Aorta (tissue), 5 donors: ENCODE measurements around the gene IPO13. TPM values are rescaled to one million over a fixed set of nuclear protein-coding genes. Genes with fewer than 3 reads are reported as not detected.

Experiments used
- ATAC-seq: fragments of 200-7000 bp; cut with Tn5 transposase; one replicate; pipeline ENCODE4 v1.9.1; 2022; ENCODE audit warnings: moderate library complexity; ENCODE audit not compliant: low FRiP score
- DNase-seq, 2 donors: peaks; one replicate each; pipeline ENCODE4 v3.0.0-alpha.2; 2020
- H3K27ac ChIP-seq, 2 donors: one replicate each; pipeline ENCODE4 v1.5.1; 2013; ENCODE audit warnings: low read length in 2 of 2, mild to moderate bottlenecking in 2 of 2, moderate library complexity in 2 of 2, control low read depth in 1 of 2, inconsistent platforms in 1 of 2, low read depth in 1 of 2
- H3K27me3 ChIP-seq, 2 donors: one replicate each; pipeline ENCODE4 v1.6.1; 2013; ENCODE audit warnings: control low read depth in 1 of 2, low read length in 1 of 2, mild to moderate bottlenecking in 1 of 2, moderate library complexity in 1 of 2; ENCODE audit not compliant: insufficient read depth in 2 of 2, control insufficient read depth in 1 of 2
- H3K36me3 ChIP-seq, 2 donors: one replicate each; pipeline ENCODE4 v1.6.1; 2013; ENCODE audit warnings: control low read depth in 1 of 2, low read length in 1 of 2, mild to moderate bottlenecking in 1 of 2; ENCODE audit not compliant: insufficient read depth in 2 of 2, control insufficient read depth in 1 of 2
- H3K4me1 ChIP-seq, 2 donors: one replicate each; pipeline ENCODE4 v1.6.1; 2013; ENCODE audit warnings: low read length in 2 of 2, control low read depth in 1 of 2, mild to moderate bottlenecking in 1 of 2, moderate library complexity in 1 of 2; ENCODE audit not compliant: insufficient read depth in 2 of 2, control insufficient read depth in 1 of 2
- H3K4me3 ChIP-seq, 2 donors: one replicate each; pipeline ENCODE4 v1.5.1; 2013; ENCODE audit warnings: low read length in 2 of 2, control low read depth in 1 of 2, mild to moderate bottlenecking in 1 of 2
- H3K9me3 ChIP-seq: one replicate; pipeline ENCODE4 v1.6.1; 2013; ENCODE audit warnings: mild to moderate bottlenecking, low read length; ENCODE audit not compliant: control insufficient read depth
- WGBS, 2 donors: extraction: QIAGEN DNeasy Blood & Tissue Kit; methylation state at CpG; one replicate each; pipeline ENCODE4 v1.1.7; 2013; 5-methylcytosine and 5-hydroxymethylcytosine counted together
- intact Hi-C, 2 donors: fragments of 100-400 bp; cut with DNase I; formaldehyde crosslinking; loops; one replicate each; pipeline versions ENCODE4 v1.14.2 to v1.15.0; 2022
- polyA plus RNA-seq, 2 donors: library from polyadenylated mRNA; stranded (reverse); fragments of 200-250 nt; gene quantifications; one replicate each; pipeline ENCODE4 v1.2.3, GENCODE V29; 2013
- total RNA-seq, 2 donors: library from RNA; stranded (reverse); fragmentation: NEBNext Ultra II Directional; extraction: Animal tissue kit (Norgen Biotek cat#: 25700); gene quantifications; one replicate each; pipeline ENCODE4 v1.2.1, GENCODE V29; 2021
- donor health status: healthy with polysubstance abuse.
- donor health status: Bipolar disorder and iron deficiency.
- donor health status: DM: no; HTN: no; CAD: no.
- donor health status: DM: no; HTN: no; CAD: no.
- donor health status: DM: yes; HTN: yes; CAD: no.

IPO13 gene
- total and polyA plus RNA-seq, 4 donors, result 9.8 to 29.2 (median 20.9) TPM

- no peaks in the 10 kb centered on the region for H3K9me3 ChIP-seq
- no peaks in the 10 kb centered on the region for H3K4me1 ChIP-seq
- H3K36me3 ChIP-seq, result no peaks in the 10 kb centered on the region
- peak; percentile 23 for ATAC-seq
- no peaks in the 10 kb centered on the region for H3K27me3 ChIP-seq
- 1 to 2% methylated on average over 36 to 42 of the region's 42 CpGs for WGBS, 2 donors
- intact Hi-C loops, result loop anchor here (1.0 to 10.0 kb wide), 3 partner anchors 167 to 399 kb away; partner anchors contain the start of gene PTPRF (in 1 of the 2)
- peak in 1 of 2 donors; percentile 80 for DNase-seq
- no peak within 1 kb of the TSS for H3K27ac ChIP-seq
- peak within 1 kb of the TSS in 1 of 2 donors; percentile 16 for H3K4me3 ChIP-seq
Observed at GRCh38 chr1:43933386-43934100, 13.2 kb upstream of the IPO13 start, which contains the start of gene ARTN. ARTN (plus strand) TSS chr1:43933801; CDS start chr1:43935657, 1,856 bp downstream.

GRCh38 chr1:43934101-43934985 is 12.4 kb upstream of the IPO13 start:
- no peaks in the 10 kb centered on the region for H3K4me1 ChIP-seq
- H3K36me3 ChIP-seq, result no peaks in the 10 kb centered on the region
- intact Hi-C loops, result loop anchor here (1.0 to 10.0 kb wide), 3 partner anchors 168 to 400 kb away; partner anchors contain the start of gene PTPRF (in 1 of the 2)
- no peaks in the 10 kb centered on the region for H3K27me3 ChIP-seq
- no peaks in the 10 kb centered on the region for H3K9me3 ChIP-seq
- WGBS, 2 donors, result 35 to 41% methylated on average over 12 to 13 of the region's 13 CpGs
- DNase-seq (peak; percentile 70 to 88), ATAC-seq (peak; percentile 63)
- H3K27ac ChIP-seq, result no peak overlapping the region
- no peak overlapping the region for H3K4me3 ChIP-seq

GRCh38 chr1:43934986-43935324 is 11.8 kb upstream of the IPO13 start:
- Histone ChIP-seq H3K27me3 (no peaks in the 10 kb centered on the region), H3K4me3 (no peak overlapping the region), H3K27ac (no peak overlapping the region), H3K4me1 (no peaks in the 10 kb centered on the region), H3K9me3 (no peaks in the 10 kb centered on the region), H3K36me3 (no peaks in the 10 kb centered on the region)
- no peak for ATAC-seq
- intact Hi-C loops, result loop anchor here (1.0 to 10.0 kb wide), 3 partner anchors 168 to 400 kb away; partner anchors contain the start of gene PTPRF (in 1 of the 2)
- DNase-seq, result no peak
- WGBS, 2 donors, result 68 to 82% methylated on average over 5 of the region's 5 CpGs

GRCh38 chr1:43935711-43936427 is 10.9 kb upstream of the IPO13 start:
- Histone ChIP-seq H3K4me1 (no peaks in the 10 kb centered on the region), H3K4me3 (peak overlapping the region; percentile 8 to 28), H3K9me3 (no peaks in the 10 kb centered on the region), H3K27ac (no peak overlapping the region), H3K27me3 (no peaks in the 10 kb centered on the region), H3K36me3 (no peaks in the 10 kb centered on the region)
- peak in 1 of 2 donors; percentile 78 for DNase-seq
- WGBS, 2 donors, result 11 to 16% methylated on average over 33 to 48 of the region's 48 CpGs
- intact Hi-C loops, result loop anchor here in 1 of 2 donors (2.0 to 10.0 kb wide), 2 partner anchors 169 to 401 kb away; partner anchors contain the start of gene PTPRF
- no peak for ATAC-seq

GRCh38 chr1:43936431-43937151 is 10.2 kb upstream of the IPO13 start:
- intact Hi-C loops, result loop anchor here in 1 of 2 donors (10.0 kb wide), 1 partner anchor 402 kb away; the partner anchor contains the start of gene PTPRF
- H3K4me1 ChIP-seq, result no peaks in the 10 kb centered on the region
- H3K27ac ChIP-seq, result no peak overlapping the region
- no peaks in the 10 kb centered on the region for H3K36me3 ChIP-seq
- WGBS, 2 donors, result 13 to 21% methylated on average over 34 to 56 of the region's 56 CpGs
- H3K27me3 ChIP-seq, result no peaks in the 10 kb centered on the region
- peak; percentile 57 to 81 for DNase-seq
- ATAC-seq, result no peak
- no peaks in the 10 kb centered on the region for H3K9me3 ChIP-seq
- H3K4me3 ChIP-seq, result peak overlapping the region; percentile 8 to 28

GRCh38 chr1:43937179-43937865 is 9.4 kb upstream of the IPO13 start:
- WGBS, 2 donors, result 93% methylated on average over 8 of the region's 8 CpGs
- no peak overlapping the region for H3K27ac ChIP-seq
- DNase-seq (peak in 1 of 2 donors; percentile 54), ATAC-seq (no peak)
- no peaks in the 10 kb centered on the region for H3K27me3 ChIP-seq
- intact Hi-C loops, result loop anchor here in 1 of 2 donors (10.0 kb wide), 1 partner anchor 403 kb away; the partner anchor contains the start of gene PTPRF
- no peaks in the 10 kb centered on the region for H3K9me3 ChIP-seq
- no peaks in the 10 kb centered on the region for H3K36me3 ChIP-seq
- no peaks in the 10 kb centered on the region for H3K4me1 ChIP-seq
- no peak overlapping the region for H3K4me3 ChIP-seq

GRCh38 chr1:43938383-43938782 is 8.4 kb upstream of the IPO13 start:
- ATAC-seq (no peak), DNase-seq (peak in 1 of 2 donors; percentile 41)
- H3K36me3 ChIP-seq, result no peaks in the 10 kb centered on the region
- H3K4me3 ChIP-seq, result no peak overlapping the region
- WGBS, 2 donors, result 80 to 82% methylated on average over 10 of the region's 10 CpGs
- H3K4me1 ChIP-seq, result no peaks in the 10 kb centered on the region
- H3K27ac ChIP-seq, result no peak overlapping the region
- intact Hi-C loops, result loop anchor here in 1 of 2 donors (10.0 kb wide), 1 partner anchor 404 kb away; the partner anchor contains the start of gene PTPRF
- no peaks in the 10 kb centered on the region for H3K9me3 ChIP-seq
- no peaks in the 10 kb centered on the region for H3K27me3 ChIP-seq
